ENCODE results near the gene PCDHGC5.

The PCDHGC5 gene

GRCh38 chr5:141488591-141489561, at the start of gene PCDHGC5:
TSS of gene PCDHGC5 (plus strand) at chr5:141489081. CDS start at chr5:141489241, 160 bp downstream.
- TF ChIP-seq, protein P1, sequence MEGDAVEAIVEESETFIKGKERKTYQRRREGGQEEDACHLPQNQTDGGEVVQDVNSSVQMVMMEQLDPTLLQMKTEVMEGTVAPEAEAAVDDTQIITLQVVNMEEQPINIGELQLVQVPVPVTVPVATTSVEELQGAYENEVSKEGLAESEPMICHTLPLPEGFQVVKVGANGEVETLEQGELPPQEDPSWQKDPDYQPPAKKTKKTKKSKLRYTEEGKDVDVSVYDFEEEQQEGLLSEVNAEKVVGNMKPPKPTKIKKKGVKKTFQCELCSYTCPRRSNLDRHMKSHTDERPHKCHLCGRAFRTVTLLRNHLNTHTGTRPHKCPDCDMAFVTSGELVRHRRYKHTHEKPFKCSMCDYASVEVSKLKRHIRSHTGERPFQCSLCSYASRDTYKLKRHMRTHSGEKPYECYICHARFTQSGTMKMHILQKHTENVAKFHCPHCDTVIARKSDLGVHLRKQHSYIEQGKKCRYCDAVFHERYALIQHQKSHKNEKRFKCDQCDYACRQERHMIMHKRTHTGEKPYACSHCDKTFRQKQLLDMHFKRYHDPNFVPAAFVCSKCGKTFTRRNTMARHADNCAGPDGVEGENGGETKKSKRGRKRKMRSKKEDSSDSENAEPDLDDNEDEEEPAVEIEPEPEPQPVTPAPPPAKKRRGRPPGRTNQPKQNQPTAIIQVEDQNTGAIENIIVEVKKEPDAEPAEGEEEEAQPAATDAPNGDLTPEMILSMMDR (IDR thresholded peaks at IDR 0.05; ENCODE audit: borderline replicate concordance, control extremely low read depth, extremely low read depth, insufficient read depth, missing control alignments), result no peak
- DNase-seq (ENCODE audit: low spot score), result no peak
- in situ Hi-C loops (cut with MboI; ENCODE audit: low sequenced_read_pairs, unreplicated experiment), result no loop called here

DNA sequence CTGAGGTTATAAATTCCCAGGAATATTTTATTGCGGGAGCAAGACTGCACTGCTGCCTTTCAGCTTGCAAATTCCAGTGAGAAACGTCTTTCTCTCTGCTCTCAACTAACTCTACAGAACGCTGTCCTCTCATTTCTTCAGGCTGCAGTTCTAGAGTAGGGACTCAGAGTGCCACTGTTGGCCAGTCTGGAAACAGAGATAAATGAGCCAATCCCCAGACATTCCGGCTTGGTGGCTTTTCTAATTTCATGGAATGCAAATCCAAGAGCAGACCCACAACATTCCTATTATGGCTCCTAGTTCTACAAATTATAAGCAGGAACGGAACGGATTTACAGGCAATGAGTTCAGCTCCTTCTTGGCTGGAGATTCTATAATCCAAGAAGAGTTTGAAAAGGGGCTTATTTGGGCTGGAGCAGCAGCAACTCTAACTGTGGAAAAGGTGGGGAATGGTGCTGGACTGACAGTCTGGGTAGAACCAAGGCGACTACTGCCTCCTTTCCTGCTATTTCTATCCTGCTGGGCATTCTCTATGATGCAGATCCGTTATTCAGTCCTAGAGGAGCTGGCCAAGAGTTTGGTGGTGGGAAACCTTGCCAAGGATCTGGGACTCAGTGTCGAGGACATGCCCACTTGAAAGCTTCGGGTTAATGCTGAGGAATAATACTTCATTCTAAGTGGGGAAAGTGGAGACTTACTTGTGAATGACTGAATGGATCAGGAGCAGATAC, 49.3 kb upstream of the PCDHGC5 start:
- in situ Hi-C loops (cut with MboI; ENCODE audit: low sequenced_read_pairs, unreplicated experiment), result no loop called here
- TF ChIP-seq, protein P1 (IDR thresholded peaks at IDR 0.05; ENCODE audit: borderline replicate concordance, control extremely low read depth, extremely low read depth, insufficient read depth, missing control alignments), result no peak
- no peak for DNase-seq (ENCODE audit: low spot score)

DNA sequence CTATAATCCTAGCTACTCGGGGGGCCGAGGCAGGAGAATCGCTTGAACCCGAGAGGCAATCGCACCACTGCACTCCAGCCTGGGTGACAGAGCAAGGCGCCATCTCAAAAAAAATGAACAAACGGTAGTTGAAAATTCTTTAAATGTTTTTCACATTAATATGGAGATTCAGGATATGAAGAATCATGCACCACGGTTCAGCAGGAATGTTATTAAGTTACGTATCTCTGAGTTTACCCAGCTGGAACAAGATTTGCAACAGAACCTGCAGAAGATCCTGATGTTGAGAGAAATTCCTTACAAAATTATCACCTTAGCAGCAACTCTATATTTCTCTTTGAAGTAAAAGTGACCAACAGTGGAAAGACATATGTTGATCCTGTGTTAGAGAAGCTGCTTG, 48.5 kb upstream of the PCDHGC5 start:
- in situ Hi-C loops (cut with MboI; ENCODE audit: low sequenced_read_pairs, unreplicated experiment), result no loop called here
- TF ChIP-seq, protein P1 (IDR thresholded peaks at IDR 0.05; ENCODE audit: borderline replicate concordance, control extremely low read depth, extremely low read depth, insufficient read depth, missing control alignments), result no peak
- no peak for DNase-seq (ENCODE audit: low spot score)

DNA sequence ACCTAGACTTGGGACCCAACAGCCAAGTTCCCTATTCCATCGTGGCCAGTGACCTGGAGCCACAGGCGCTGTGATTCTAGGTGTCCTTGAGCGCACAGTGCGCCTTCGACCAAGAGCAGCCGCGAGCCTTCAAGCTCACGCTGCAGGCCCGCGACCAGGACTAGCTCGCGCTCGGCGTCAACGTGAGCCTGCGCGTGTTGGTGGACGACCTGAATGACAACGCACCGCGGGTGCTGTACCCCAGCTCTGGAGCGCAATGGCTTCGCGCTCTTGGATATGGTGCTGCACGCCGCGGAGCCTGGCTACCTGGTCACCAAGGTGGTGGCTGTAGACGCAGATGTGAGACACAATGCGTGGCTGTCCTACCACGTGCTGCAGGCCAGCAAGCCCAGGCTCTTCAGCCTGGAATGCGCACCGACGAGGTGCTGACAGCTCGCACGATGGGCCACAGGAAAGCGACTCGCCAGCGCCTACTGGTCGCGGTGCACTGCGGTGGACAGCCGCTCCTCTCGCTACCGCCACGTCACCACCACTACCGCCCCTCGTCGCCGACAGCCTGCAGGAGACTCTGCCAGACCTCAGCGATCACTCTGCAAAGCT, 47.2 kb upstream of the PCDHGC5 start:
- in situ Hi-C loops (cut with MboI; ENCODE audit: low sequenced_read_pairs, unreplicated experiment), result no loop called here
- no peak for DNase-seq (ENCODE audit: low spot score)
- TF ChIP-seq, protein P1 (IDR thresholded peaks at IDR 0.05; ENCODE audit: borderline replicate concordance, control extremely low read depth, extremely low read depth, insufficient read depth, missing control alignments), result no peak

- TF ChIP-seq, protein P1 (IDR thresholded peaks at IDR 0.05; ENCODE audit: borderline replicate concordance, control extremely low read depth, extremely low read depth, insufficient read depth, missing control alignments), result no peak
- in situ Hi-C loops (cut with MboI; ENCODE audit: low sequenced_read_pairs, unreplicated experiment), result no loop called here
Measured at GRCh38 chr5:141465351-141465750, 23.5 kb upstream of the PCDHGC5 start.

DNA sequence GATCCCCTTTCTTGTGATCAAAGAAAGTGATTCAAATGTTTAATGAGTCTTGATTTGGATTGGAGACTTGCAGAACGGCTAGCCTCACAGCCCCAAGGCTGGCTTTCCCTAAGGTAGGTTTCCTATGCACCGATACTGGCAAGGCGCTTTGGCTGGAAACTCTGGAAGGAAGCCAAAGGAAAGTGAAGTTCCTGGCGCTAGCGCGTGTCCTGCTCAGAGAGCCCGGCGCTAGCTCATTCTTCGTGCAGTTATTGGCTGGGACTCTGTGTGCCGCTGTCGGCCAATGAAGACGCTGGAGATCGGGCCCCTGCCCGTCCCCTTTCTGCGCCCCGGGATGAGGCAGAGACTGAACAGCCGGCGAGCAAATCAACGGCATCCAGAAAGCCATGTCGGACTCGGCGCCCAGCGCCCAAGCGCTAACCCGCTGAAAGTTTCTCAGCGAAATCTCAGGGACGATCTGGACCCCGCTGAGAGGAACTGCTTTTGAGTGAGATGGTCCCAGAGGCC, 13.2 kb upstream of the PCDHGC5 start, which contains the start of gene PCDHGC3:
Gene PCDHGC3, plus strand, starts transcription at position 342 of the 507 bp plus-strand sequence. Its CDS starts 151 bp downstream, at position 493.
- in situ Hi-C loops (cut with MboI; ENCODE audit: low sequenced_read_pairs, unreplicated experiment), result no loop called here
- peak; percentile 87 for DNase-seq (ENCODE audit: low spot score)
- TF ChIP-seq, protein P1 (IDR thresholded peaks at IDR 0.05; ENCODE audit: borderline replicate concordance, control extremely low read depth, extremely low read depth, insufficient read depth, missing control alignments), result peak; percentile 67

More at GRCh38 chr5:141465351-141465750, 23.5 kb upstream of the PCDHGC5 start:
- DNase-seq (ENCODE audit: low spot score), result no peak
